Activated T-cell treated with anti-CD3 and anti-CD28 coated beads, Interleukin-2, amount 50 U/mL, for 1 hour (primary cell): Measurements from ENCODE around the gene PRKCA.
A peak's percentile ranks its signal among the peaks of the same experiment; 100 is the strongest.
"Not testable (repeated sequence)": the region's sequence is repeated elsewhere in the genome, so short reads cannot be mapped to it uniquely, and the experiment has no call there.

Experiments used
- DNase-seq: peaks from one replicate; pipeline ENCODE4 v3.0.0-alpha.2; 2020

Gene PRKCA

DNA sequence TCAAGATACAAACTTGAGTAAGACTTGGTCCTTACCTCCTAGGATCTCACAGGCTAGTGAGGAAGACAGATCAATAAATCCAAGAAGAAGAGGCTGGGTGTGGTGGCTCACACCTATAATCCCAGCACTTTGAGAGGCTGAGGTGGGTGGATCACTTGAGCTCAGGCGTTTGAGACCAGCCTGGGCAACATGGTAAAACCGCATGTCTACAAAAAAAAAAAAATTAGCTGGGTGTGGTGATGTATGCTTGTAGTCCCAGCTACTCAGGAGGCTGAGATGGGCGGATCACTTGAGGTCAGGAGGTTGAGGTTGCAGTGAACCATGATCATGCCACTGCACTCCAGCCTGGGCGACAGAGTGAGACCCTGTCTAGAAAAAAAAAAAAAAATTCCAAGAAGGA, 423.0 kb downstream of the PRKCA start:
- DNase-seq: not testable (repeated sequence)

DNA sequence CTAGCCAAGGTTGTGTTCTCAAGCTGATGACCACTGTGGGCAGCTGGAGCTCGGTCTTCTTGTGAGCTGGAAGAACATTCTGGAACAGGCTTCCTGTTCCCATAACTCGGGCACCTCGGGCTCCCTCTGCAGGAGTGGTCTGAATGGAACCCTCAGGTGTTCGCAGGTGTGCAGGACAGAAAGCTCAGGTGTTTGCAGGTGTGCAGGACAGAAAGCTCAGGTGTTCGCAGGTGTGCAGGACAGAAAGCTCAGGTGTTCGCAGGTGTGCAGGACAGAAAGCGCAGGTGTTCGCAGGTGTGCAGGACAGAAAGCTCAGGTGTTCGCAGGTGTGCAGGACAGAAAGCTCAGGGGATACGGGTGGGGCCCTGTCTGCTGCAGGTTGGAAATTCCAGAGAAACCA, 423.5 kb downstream of the PRKCA start:
- DNase-seq: no peak

DNA sequence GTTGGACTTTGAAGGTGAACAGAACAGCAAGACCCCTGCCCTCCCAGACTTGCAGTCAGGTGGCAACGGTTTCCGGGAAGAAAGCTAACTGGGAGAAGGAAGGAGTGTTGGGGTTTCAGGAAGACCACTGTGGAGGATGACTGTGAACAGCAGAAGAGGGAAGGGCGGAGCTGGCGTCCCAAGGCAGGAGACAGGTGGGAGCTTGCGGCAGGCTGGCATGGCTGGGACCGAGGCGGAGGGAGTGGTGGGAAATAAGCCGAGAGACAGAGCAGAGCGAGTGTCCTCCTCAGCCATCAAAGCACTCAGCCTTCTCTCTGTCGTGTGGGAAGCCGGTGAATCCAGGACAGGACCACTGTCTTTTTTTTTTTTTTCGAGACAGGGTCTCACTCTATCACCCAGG, 424.0 kb downstream of the PRKCA start:
- no peak for DNase-seq

DNA sequence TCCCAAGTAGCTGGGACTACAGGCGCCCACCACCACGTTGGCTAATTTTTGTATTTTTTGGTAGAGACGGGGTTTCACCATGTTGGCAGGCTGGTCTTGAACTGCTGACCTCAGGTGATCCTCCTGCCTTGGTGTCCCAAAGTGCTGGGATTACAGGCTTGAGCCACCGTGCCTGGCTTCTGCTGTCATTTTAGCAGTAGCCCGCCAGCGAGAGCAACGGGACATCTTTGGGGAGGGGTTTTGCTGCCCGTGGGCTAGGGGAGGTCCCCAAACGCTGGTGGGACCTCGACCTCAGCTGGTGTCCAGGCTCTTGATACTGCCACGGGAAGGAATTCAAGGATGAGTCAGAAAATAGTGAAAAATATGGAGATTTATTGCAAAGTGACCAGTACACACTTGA, 424.4 kb downstream of the PRKCA start:
- no peak for DNase-seq

DNA sequence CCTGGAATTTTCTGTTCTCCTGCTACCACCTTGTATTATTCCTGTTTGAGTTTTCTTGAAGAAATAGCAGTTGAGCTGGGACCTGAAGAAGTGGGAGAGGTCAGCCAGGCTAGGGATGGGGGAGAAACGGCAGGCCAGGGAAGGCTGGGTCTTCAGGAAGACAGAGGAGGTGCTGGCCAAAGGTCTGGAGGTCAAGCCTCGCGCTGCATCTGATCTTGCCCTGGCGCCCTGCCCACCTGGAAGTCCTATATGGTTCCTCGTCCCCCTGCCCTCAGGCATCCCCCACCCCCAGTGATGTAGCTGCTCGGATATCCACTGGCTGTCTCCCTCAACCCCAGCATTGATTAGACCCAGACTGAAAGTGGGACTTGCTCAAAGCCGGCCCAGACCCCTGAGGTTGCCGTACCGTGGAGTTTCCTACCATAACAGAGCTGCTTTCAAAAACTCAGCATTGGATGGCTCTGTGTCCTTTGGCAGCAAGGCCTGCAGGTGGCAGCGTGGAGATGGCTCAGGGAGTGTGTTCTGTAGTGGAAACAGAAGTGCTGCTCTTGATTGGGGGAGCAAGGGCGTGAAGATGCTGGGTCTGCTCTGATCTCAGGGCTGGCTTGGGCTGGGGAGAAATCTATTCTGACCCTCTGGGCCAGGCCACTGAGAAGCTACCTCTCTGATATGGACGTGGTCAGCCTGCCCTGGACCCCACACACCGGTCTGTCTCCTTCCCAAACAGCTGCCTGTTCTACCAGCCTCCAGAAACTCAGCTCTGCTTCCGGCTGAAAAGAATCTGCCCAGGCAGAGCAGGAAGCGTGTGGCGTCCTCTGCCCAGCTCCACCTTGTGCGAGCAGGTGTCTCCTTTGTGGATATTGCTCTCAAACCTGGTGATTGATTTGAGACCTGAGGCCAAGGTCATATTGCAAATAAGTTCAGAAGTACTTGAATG, 425.5 kb downstream of the PRKCA start:
- peak; percentile 34 for DNase-seq

DNA sequence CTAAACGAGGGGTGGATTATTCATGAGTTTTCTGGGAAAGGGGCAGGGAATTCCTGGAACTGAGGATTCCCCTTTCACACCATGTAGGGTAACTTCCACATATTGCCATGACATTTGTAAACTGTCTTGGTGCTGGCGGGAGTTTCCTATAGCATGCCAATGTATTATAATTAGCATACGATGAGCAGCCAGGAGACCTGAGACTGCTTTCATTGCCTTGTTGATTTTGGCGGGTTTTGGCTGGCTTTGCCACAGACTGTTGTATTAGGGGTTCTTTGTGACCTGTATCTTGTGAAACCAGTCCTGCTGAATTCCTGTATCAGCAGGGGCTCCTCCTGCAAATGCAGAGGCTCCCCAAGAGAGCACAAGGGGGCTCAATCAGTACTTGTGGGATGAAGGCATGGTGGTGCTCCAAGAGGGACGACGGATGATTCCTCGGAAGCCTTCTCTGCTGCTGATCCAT, 428.1 kb downstream of the PRKCA start:
- DNase-seq: no peak

DNA sequence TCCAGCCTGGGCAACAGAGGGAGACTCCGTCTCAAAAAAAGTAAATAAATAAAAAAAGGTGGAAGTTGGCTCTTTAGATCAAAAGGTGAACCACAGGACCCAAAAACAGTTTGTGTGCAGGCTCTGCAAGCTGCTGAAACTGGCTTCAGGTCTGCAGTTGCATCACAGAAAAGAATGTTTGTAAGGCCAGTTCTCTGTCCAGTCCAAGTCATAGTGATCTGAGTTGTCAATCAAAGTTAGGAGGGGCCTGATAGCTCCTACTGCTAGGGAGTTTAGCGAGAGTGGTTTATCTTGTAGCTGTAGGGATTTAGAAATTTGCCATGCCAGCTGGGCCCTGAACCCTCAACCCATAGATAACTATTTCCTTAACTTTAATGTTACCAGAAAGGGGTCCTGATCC, 431.3 kb downstream of the PRKCA start:
- no peak for DNase-seq

DNA sequence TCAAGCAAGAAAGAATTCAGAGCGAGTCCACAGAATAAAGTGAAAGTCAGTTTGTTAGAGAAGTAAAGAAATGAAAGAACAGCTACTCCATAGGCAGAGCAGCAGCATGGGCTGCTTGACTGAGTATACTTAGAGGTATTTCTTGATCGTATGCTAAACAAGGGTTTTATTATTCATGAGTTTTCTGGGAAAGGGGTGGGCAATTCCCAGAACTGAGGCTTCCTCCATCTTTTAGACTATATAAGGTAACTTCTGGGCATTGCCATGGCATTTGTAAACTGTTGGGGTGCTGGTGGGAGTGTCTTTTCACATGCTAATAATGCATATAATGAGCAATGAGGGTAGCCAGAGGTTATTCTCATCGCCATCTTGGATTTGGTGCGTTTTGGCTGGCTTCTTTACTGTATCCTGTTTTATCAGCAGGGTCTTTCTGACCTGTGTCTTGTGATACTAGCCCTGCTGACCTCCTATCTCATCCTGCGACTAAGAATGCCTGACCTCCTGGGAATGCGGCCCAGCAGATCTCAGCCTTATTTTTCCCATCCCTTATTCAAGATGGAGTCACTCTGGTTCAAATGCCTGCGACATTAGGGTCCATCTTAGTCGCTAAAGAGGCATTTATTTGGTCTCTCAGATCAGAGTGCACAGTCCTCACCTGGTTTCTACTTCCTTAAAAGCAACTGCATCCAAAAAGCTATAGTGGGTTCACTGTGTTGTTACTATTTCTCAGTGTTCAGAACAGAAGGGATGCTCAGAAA, 432.0 kb downstream of the PRKCA start:
- DNase-seq: no peak

DNA sequence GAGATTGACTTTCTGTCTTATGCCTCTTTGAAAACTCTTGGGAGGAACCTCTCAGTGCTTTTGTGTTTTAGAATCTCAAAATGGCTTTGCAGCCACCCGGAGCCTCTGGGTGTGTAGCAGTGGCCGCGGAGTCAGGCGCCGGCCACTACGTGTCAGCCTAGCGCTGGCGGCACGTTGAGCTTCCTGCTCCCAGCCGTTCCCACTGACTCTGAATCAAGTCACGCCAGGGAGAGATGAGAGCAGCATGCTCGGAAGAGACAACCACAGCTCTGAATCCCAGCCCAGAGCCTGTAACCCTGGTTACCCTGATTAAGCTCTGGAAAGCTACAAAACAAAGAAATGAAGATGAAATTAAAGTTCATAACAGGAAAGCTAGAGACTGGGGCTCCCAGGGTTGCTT, 435.1 kb downstream of the PRKCA start:
- no peak for DNase-seq

DNA sequence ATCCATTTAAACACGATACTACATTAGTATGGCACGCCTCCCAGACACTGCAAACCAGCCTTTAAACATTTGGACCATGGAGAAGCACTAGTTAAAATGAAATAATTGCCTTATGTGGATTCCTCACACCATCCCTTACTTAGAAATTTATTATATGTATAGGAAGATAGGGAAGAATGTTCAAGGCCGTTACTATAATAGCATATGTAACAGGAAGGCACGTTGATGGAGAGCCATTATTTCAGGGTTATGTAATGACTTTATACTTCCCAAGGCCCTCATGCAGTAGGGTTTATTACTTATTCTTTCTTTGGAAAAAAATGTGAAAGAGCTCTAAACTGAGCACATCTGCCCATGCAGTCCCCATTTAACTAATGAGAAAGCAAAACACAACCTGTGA, 435.9 kb downstream of the PRKCA start:
- DNase-seq: no peak

DNA sequence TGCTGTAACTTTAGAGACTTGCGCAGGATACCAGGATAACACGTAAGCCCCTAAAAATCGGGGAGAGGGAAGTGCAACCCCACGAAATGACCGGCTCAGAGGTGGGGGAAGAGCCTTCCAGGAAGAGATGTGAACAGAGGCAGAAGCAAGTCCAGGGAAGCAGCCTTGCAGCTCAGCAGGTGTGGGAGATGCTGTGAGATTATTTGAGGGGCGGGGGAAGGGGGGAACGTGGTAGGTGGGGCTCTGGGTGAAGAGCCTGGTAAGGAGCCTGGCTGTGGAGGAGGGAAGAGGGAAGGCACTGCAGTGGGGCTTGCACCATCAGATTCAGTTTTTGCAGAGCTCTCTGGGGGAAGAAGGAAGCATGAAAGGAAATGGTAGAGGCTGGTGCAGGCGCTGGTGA, 437.1 kb downstream of the PRKCA start:
- no peak for DNase-seq

DNA sequence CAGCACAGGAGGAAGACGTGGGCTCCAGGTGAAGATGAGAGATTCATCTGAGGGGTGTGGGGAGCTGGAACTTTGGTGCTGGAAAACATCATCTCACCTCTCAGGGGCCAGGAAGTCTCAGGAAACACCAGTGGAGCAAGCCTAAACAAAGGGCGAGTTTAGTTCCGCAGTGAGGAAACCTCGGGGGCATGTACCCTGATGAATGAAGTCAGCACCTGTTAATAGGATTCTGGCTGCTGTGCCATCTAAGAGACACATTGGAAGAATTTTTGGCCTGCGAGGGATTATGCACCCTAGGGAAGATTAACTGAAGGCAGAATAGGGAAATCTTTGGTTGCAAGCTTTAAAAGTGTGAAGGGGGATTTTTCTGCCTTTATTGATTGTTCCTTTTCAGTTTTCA, 437.8 kb downstream of the PRKCA start:
- DNase-seq: no peak

DNA sequence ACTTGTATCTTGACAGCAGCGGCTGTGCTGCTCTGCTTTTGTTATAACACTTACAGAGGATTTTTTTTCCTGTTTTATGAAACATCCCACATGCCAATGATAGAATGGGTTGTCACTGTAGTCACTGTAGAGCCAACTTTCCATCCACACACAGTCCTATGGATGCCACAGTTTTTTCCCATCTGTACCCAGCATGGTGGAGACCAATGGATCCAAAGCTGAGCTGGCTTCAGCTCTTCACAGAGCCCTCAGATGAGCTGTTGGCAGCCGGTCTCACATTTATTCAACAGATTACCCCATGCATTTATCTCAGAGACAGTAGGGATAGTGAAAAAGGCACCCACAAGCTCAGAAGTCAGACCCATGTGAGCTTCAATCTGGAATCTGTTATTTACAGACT, 441.1 kb downstream of the PRKCA start:
- no peak for DNase-seq

DNA sequence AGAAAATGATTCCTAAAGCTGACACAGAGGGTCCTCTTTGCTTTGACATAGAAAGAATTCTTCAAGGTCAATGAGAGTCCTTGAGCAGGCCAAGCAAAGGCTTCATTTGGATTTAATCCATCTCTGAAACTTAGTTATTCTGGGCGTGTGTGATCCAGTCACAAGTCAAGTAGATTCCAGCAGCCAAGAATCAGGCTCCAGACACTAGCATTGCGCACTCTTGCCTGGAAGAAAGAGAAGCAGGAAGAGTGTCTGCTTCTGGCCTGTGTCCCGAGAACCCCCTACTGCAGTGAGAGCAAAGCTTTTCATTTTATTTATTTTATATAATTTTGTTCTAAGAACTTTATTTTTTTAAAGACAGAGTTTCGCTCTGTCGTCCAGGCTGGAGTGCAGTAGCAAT, 444.3 kb downstream of the PRKCA start:
- DNase-seq: no peak

DNA sequence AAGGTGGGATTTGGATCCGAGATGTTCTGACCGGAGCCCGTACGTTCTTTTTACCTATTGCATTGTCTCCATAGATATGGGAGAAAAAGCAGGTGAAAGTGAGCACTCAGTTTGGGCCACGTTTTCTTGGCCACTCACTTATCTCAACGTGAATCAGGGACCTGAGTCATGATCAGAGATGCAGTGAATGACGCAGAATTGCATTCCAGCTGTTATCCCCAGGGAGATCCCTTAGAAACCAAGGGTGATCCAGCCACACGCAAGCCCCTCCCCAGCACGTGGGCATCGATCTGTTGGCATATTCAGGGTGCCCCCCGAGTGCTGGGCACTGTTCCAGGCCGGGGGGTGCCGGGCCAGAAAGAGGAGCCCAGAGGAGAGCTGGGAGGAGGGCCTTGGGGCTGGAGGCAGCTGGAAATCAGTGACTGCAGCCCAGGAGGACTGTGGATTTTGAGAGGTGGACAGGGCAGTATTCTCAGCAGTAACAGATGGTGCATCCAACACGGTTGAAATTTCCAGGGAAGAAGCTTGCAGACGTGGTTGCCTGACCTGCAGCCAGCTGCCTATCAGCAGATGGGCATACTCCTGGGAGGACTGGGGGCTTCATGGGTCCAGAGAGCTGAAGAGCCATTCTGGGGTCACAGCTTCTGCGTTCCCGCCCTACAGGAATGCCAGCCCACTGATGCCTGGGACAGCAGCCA, 445.3 kb downstream of the PRKCA start:
- DNase-seq: no peak

DNA sequence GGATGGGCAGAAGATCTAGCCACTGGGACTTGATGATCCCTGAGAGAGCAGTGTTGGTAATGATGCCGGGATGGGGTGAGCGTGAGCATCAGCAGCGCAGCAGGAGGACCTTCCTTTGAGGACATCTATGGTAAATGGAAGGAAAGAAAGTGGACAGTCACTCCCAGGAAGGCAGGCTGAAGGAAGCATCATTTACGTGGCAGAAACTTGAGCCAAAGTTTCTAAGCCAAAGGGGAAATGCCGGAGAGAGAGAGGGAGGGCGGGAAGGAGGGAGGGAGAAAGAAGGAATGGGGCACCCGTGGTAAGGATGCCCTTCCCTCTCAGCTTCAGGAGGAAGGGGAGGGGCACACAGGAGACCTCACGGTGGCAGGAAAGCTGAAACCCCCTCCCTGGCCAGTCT, 446.2 kb downstream of the PRKCA start:
- no peak for DNase-seq

DNA sequence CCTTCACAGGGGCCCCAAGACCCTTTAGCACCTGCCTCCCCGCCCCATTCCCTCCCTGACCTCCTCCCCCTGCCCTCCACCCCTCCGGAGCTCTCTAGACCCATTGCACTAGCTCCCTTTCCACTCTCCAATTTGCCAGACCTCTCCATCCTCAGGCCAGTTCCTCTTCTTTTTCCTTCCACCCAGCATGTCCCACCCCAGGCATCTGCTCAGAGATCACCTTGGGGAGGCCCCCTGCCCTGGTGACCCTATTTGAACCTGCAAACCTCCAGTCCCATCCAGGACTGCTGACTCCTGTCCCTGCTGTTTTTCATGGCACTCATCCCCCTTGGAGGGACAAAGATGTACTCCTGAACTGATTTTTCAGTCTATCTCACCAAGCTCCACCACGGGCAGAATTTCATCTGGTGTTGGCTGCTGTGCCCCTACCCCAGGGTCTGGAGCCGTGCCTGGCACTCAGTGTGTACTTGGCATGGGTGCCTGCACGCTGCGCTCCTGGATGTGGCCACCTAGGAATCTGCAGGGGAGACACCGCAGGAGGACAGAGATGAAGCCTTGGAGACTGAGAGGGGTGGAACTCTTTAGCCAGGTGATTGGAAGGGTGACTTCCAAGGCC, 446.9 kb downstream of the PRKCA start:
- DNase-seq: no peak

DNA sequence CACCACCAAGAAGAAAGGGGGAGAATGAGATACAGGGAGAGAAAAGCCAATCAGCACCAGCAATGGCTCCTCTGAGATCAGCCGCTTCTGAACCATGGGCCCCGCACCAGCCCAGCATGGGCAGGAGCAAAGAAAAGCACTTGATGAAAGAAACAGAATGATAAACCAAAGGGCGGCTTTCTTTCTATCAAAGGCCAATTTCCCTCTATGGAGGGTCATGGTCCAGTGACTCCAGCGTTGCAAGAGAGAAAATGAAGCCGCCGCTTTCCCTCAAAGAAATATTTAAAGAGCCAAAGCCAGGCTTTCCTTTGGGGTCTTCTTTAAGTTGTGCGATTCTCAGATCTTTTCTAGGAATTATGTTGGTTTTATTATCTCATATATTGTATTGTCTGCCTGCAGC, 447.7 kb downstream of the PRKCA start:
- no peak for DNase-seq

DNA sequence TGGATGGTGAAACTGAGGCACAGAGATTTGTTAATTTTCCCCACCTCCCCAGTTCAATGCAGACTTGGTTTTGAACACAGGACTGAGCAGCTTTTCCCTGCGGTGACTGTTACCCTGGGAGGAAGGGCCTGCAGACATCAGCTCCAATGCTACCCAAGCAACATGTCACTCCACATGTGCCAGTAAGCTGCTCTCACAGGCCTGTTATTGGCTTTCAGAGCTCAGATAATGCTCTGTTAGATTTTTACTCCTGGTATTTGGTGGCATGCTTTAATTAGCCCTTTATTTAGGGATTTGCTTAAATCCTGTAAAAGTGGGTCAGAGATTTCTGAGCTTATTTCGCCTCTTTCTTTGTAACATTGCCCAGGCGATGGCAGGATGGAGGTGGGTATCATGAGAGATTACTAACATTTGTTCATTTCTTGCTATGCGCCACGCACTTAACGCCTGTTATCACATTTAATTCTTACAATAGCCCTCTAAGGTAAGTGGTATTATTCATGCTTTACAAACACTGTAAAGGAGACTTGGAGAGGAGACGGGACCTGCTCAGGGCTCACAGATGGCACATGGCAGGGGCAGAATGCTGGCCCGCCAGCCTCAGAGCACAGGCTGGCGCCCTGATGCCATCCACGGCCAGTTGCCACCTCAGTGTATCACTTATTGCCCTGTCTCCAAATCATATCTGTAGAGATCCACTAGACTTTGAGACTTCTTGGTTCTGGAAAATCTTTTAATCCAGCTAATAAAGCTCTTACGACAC, 448.5 kb downstream of the PRKCA start:
- no peak for DNase-seq

DNA sequence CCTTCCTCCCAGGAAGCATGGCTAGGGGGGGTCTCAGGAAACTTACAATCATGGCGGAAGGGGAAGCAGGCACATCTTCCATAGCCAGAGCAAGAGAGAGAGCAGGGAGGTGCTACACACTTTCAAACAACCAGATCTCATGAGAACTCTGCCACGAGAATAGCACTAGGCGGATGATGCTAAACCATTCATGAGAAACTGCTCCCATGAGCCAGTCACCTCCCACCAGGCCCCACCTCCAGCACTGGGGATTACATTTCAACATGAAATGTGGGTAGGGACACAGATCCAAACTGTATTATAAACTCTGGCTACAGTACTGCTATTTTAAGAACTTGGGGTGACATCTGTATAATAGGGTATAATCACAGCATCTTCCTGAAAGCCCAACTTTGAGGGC, 449.4 kb downstream of the PRKCA start:
- DNase-seq: no peak

DNA sequence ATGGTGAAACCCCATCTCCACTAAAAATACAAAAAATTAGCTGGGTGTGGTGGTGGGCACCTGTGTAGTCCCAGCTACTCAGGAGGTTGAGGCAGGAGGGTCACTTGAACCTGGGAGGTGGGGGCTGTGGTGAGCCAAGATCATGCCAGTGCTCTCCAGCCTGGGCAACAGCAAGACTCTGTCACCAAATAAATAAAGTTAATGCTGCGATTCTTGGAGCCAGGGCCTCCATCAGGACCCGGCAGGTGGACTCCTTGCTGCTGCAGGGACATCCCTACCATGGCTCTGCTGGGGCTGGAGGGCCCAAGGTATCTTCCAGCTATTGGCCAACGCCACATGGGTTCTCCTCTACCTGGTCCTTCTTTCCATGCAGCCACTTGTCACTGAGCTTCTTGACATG, 450.0 kb downstream of the PRKCA start:
- DNase-seq: no peak
